Nucleus accumbens (tissue), 56 donors: Measurements from ENCODE around the gene UBE2U.

Experiments used
- DNase-seq, 56 donors: peaks; one replicate each; lab custom pipeline; 2025; lab: John Stamatoyannopoulos, UW

Gene UBE2U

GRCh38 chr1:64282351-64282750 lies 78.9 kb downstream of the UBE2U start:
- peak in 19 of 56 donors; percentile 1 to 47 (median 5) for DNase-seq

- DNase-seq, result no peak
These were observed 83.6 kb downstream of the UBE2U start for GRCh38 chr1:64287071-64287470.

- no peak for DNase-seq
These were observed 87.0 kb downstream of the UBE2U start for GRCh38 chr1:64290420-64290819.

- DNase-seq, result no peak
These were observed 88.5 kb downstream of the UBE2U start for GRCh38 chr1:64291931-64292330.

GRCh38 chr1:64292399-64292798 lies 89.0 kb downstream of the UBE2U start:
- DNase-seq, result no peak

GRCh38 chr1:64293820-64294219 lies 90.4 kb downstream of the UBE2U start:
- DNase-seq, result no peak

GRCh38 chr1:64295136-64295535 lies 91.7 kb downstream of the UBE2U start:
- DNase-seq, result no peak

GRCh38 chr1:64295561-64295960 lies 92.1 kb downstream of the UBE2U start:
- no peak for DNase-seq

- DNase-seq, result no peak
These were observed 93.0 kb downstream of the UBE2U start for GRCh38 chr1:64296459-64296858.

GRCh38 chr1:64302194-64302593 lies 98.8 kb downstream of the UBE2U start:
- no peak for DNase-seq

GRCh38 chr1:64302971-64303370 lies 99.5 kb downstream of the UBE2U start:
- no peak for DNase-seq

GRCh38 chr1:64304823-64305222 lies 101.4 kb downstream of the UBE2U start:
- no peak for DNase-seq

- peak in 1 of 56 donors; percentile 1 for DNase-seq
These were observed 105.4 kb downstream of the UBE2U start for GRCh38 chr1:64308866-64309265.

GRCh38 chr1:64309431-64309831 lies 106.0 kb downstream of the UBE2U start:
- peak in 50 of 56 donors; percentile 5 to 81 (median 40) for DNase-seq

- DNase-seq, result no peak
These were observed 107.3 kb downstream of the UBE2U start for GRCh38 chr1:64310760-64311159.

- DNase-seq, result no peak
These were observed 109.0 kb downstream of the UBE2U start for GRCh38 chr1:64312431-64312830.

- no peak for DNase-seq
These were observed 112.0 kb downstream of the UBE2U start for GRCh38 chr1:64315402-64315801.
